WTC11 (cell line): ENCODE results near the gene EP400. TPM values are rescaled to one million over a fixed set of nuclear protein-coding genes. Genes with fewer than 3 reads are reported as not detected.

Experiments
- ATAC-seq: fragments of 200-7000 bp; cut with Tn5 transposase; 2 replicates; pipeline ENCODE4 v1.10.0; 2021; ENCODE audit warnings: mild to moderate bottlenecking, moderate library complexity
- CTCF ChIA-PET: fragments of 300-600 bp; sonication (Branson Sonifier 250); formaldehyde crosslinking; loops from one replicate; lab custom pipeline; 2021; ENCODE audit warnings: antibody characterized with exemption; lab: Charles Lee
- POLR2A ChIA-PET: fragments of 350-600 bp; sonication (Branson Sonifier 250); formaldehyde crosslinking; loops from one replicate; lab custom pipeline; 2021; ENCODE audit warnings: antibody characterized with exemption; lab: Charles Lee
- DNase-seq: peaks from one replicate; pipeline ENCODE4 v3.0.0; 2021; ENCODE audit warnings: low spot score
- H3K27ac Mint-ChIP-seq: 2 replicates; pipeline ENCODE4 v1.8.0; 2021; ENCODE audit warnings: mixed read lengths
- H3K27me3 Mint-ChIP-seq: 2 replicates; pipeline ENCODE4 v1.8.0; 2021; ENCODE audit warnings: low read depth, mild to moderate bottlenecking, moderate library complexity, mixed read lengths
- H3K36me3 Mint-ChIP-seq: 2 replicates; pipeline ENCODE4 v1.8.0; 2021; ENCODE audit warnings: mixed read lengths
- H3K4me1 Mint-ChIP-seq: 2 replicates; pipeline ENCODE4 v1.8.0; 2022; ENCODE audit warnings: mixed read lengths
- H3K4me3 Mint-ChIP-seq: 2 replicates; pipeline ENCODE4 v1.8.0; 2021; ENCODE audit warnings: mild to moderate bottlenecking, moderate library complexity, mixed read lengths
- H3K9me3 Mint-ChIP-seq: 2 replicates; pipeline ENCODE4 v1.8.0; 2021; ENCODE audit warnings: mixed read lengths
- CREM ChIP-seq: sonication (generic); formaldehyde crosslinking; IDR thresholded peaks from 2 replicates; pipeline ENCODE4 v1.8.1; 2022; ENCODE audit warnings: mild to moderate bottlenecking, missing genetic modification reagents, moderate library complexity
- FOXK1 ChIP-seq: sonication (generic); formaldehyde crosslinking; IDR thresholded peaks from 2 replicates; pipeline ENCODE4 v1.8.0; 2022; ENCODE audit warnings: mild to moderate bottlenecking, moderate library complexity, missing genetic modification reagents
- JAZF1 ChIP-seq: fragments of 250-450 bp; sonication (Bioruptor Pico); IDR thresholded peaks from 2 replicates; pipeline ENCODE4 v1.9.0; 2021; ENCODE audit warnings: moderate library complexity, mild to moderate bottlenecking, inconsistent platforms
- SMAD4 ChIP-seq: sonication (generic); formaldehyde crosslinking; IDR thresholded peaks from 2 replicates; pipeline ENCODE4 v1.8.0; 2022; ENCODE audit warnings: mild to moderate bottlenecking, missing genetic modification reagents
- TCF7 ChIP-seq: sonication (generic); formaldehyde crosslinking; IDR thresholded peaks from 2 replicates; pipeline ENCODE4 v1.8.0; 2022; ENCODE audit warnings: mild to moderate bottlenecking, low read depth, missing genetic modification reagents, moderate library complexity
- ZNF138 ChIP-seq: sonication (generic); formaldehyde crosslinking; conservative IDR thresholded peaks from 2 replicates; pipeline ENCODE4 v1.8.1; 2022; ENCODE audit warnings: mild to moderate bottlenecking, moderate library complexity, missing genetic modification reagents
- ZNF219 ChIP-seq: sonication (generic); formaldehyde crosslinking; IDR thresholded peaks from 2 replicates; pipeline ENCODE4 v1.8.0; 2023; ENCODE audit warnings: missing genetic modification reagents, mild to moderate bottlenecking, borderline replicate concordance
- ZNF317 ChIP-seq: sonication (generic); formaldehyde crosslinking; IDR thresholded peaks from 2 replicates; pipeline ENCODE4 v1.8.1; 2023; ENCODE audit warnings: low read depth, mild to moderate bottlenecking, moderate library complexity, missing genetic modification reagents, borderline replicate concordance
- ZNF396 ChIP-seq: fragments of 250-450 bp; sonication (Bioruptor Pico); IDR thresholded peaks from 2 replicates; pipeline ENCODE4 v1.8.0; 2021; ENCODE audit warnings: mild to moderate bottlenecking, moderate library complexity, borderline replicate concordance
- total RNA-seq: library from RNA; stranded (reverse); gene quantifications from 3 replicates; pipeline ENCODE4 v1.2.3, GENCODE V29; 2021
- TF ChIP-seq, protein P1 (sequence below): sonication (generic); formaldehyde crosslinking; IDR thresholded peaks from 2 replicates; pipeline ENCODE4 v1.8.0; 2023; ENCODE audit warnings: mild to moderate bottlenecking, missing genetic modification reagents
- TF ChIP-seq, protein P2 (sequence below): fragments of 250-450 bp; sonication (Bioruptor Pico); IDR thresholded peaks from 2 replicates; pipeline ENCODE4 v1.9.0; 2021; ENCODE audit warnings: mild to moderate bottlenecking
- TF ChIP-seq, protein P3 (sequence below): sonication (generic); formaldehyde crosslinking; IDR thresholded peaks from 2 replicates; pipeline ENCODE4 v1.8.1; 2023; ENCODE audit warnings: mild to moderate bottlenecking, moderate library complexity, missing genetic modification reagents
- TF ChIP-seq, protein P4 (sequence below): fragments of 250-450 bp; sonication (Bioruptor Pico); IDR thresholded peaks from 2 replicates; pipeline ENCODE4 v1.9.0; 2021; ENCODE audit warnings: mild to moderate bottlenecking, borderline replicate concordance
- TF ChIP-seq, protein P5 (sequence below): sonication (generic); formaldehyde crosslinking; IDR thresholded peaks from 2 replicates; pipeline ENCODE4 v1.8.1; 2022; ENCODE audit warnings: mild to moderate bottlenecking, moderate library complexity, missing genetic modification reagents
- TF ChIP-seq, protein P6 (sequence below): fragments of 250-450 bp; sonication (Bioruptor Pico); IDR thresholded peaks from 2 replicates; pipeline ENCODE4 v1.9.0; 2021; ENCODE audit warnings: moderate library complexity, mild to moderate bottlenecking, inconsistent platforms, borderline replicate concordance
- TF ChIP-seq, protein P7 (sequence below): sonication (generic); formaldehyde crosslinking; IDR thresholded peaks from 2 replicates; pipeline ENCODE4 v1.8.1; 2023; ENCODE audit warnings: mild to moderate bottlenecking, missing genetic modification reagents, moderate library complexity
- TF ChIP-seq, protein P8 (sequence below): sonication (generic); formaldehyde crosslinking; IDR thresholded peaks from 2 replicates; pipeline ENCODE4 v1.8.1; 2022; ENCODE audit warnings: missing genetic modification reagents, borderline replicate concordance
- TF ChIP-seq, protein P9 (sequence below): sonication (generic); formaldehyde crosslinking; IDR thresholded peaks from 2 replicates; pipeline ENCODE4 v1.8.0; 2022; ENCODE audit warnings: mild to moderate bottlenecking, missing genetic modification reagents

EP400 gene
- total RNA-seq, 1 experiment from 2014 or later, result 75.8 TPM

DNA sequence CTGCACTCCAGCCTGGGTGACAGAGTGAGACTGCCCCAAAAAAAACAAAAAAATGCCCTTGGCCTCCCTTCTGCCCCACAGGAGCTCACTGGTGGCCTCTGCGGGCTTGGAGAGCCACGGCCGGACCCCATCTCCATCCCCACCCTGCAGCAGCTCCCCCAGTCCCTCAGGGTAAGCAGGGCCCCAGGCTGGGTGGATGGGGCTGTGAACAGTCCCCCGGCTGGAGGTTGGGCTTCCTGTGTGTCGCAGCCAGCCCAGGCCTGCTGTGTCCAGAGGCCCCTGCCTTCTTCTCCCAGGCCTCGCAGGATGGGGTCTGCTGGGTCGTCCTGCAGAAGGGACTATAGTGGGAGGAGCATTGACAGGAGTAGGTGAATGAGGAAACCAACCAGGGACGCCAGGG is 36.1 kb upstream of the EP400 start:
- no peak overlapping the region for H3K27ac Mint-ChIP-seq
- no peaks in the 10 kb centered on the region for H3K4me1 Mint-ChIP-seq
- H3K9me3 Mint-ChIP-seq, result no peaks in the 10 kb centered on the region
- no peak for ATAC-seq
- CTCF ChIA-PET, result no interaction called here
- POLR2A ChIA-PET, result interaction anchor here (0.6 kb wide), 1 partner anchor 14 kb away, joined by 4 read pairs; no protein-coding TSS in a partner anchor
- TF ChIP-seq ZNF138, result no peak
- TF ChIP-seq SMAD4 (CRISPR knock-in tag), result no peak
- no peak for TF ChIP-seq JAZF1 (CRISPR knock-in tag)
- no peak for TF ChIP-seq ZNF219 (CRISPR knock-in tag)
- TF ChIP-seq, protein P1, sequence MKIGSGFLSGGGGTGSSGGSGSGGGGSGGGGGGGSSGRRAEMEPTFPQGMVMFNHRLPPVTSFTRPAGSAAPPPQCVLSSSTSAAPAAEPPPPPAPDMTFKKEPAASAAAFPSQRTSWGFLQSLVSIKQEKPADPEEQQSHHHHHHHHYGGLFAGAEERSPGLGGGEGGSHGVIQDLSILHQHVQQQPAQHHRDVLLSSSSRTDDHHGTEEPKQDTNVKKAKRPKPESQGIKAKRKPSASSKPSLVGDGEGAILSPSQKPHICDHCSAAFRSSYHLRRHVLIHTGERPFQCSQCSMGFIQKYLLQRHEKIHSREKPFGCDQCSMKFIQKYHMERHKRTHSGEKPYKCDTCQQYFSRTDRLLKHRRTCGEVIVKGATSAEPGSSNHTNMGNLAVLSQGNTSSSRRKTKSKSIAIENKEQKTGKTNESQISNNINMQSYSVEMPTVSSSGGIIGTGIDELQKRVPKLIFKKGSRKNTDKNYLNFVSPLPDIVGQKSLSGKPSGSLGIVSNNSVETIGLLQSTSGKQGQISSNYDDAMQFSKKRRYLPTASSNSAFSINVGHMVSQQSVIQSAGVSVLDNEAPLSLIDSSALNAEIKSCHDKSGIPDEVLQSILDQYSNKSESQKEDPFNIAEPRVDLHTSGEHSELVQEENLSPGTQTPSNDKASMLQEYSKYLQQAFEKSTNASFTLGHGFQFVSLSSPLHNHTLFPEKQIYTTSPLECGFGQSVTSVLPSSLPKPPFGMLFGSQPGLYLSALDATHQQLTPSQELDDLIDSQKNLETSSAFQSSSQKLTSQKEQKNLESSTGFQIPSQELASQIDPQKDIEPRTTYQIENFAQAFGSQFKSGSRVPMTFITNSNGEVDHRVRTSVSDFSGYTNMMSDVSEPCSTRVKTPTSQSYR (CRISPR knock-in tag), result no peak
- TF ChIP-seq, protein P2, sequence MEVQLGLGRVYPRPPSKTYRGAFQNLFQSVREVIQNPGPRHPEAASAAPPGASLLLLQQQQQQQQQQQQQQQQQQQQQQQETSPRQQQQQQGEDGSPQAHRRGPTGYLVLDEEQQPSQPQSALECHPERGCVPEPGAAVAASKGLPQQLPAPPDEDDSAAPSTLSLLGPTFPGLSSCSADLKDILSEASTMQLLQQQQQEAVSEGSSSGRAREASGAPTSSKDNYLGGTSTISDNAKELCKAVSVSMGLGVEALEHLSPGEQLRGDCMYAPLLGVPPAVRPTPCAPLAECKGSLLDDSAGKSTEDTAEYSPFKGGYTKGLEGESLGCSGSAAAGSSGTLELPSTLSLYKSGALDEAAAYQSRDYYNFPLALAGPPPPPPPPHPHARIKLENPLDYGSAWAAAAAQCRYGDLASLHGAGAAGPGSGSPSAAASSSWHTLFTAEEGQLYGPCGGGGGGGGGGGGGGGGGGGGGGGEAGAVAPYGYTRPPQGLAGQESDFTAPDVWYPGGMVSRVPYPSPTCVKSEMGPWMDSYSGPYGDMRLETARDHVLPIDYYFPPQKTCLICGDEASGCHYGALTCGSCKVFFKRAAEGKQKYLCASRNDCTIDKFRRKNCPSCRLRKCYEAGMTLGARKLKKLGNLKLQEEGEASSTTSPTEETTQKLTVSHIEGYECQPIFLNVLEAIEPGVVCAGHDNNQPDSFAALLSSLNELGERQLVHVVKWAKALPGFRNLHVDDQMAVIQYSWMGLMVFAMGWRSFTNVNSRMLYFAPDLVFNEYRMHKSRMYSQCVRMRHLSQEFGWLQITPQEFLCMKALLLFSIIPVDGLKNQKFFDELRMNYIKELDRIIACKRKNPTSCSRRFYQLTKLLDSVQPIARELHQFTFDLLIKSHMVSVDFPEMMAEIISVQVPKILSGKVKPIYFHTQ (CRISPR knock-in tag), result no peak
- TF ChIP-seq, protein P3, sequence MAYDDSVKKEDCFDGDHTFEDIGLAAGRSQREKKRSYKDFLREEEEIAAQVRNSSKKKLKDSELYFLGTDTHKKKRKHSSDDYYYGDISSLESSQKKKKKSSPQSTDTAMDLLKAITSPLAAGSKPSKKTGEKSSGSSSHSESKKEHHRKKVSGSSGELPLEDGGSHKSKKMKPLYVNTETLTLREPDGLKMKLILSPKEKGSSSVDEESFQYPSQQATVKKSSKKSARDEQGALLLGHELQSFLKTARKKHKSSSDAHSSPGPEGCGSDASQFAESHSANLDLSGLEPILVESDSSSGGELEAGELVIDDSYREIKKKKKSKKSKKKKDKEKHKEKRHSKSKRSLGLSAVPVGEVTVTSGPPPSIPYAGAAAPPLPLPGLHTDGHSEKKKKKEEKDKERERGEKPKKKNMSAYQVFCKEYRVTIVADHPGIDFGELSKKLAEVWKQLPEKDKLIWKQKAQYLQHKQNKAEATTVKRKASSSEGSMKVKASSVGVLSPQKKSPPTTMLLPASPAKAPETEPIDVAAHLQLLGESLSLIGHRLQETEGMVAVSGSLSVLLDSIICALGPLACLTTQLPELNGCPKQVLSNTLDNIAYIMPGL (CRISPR knock-in tag), result no peak
- TF ChIP-seq, protein P4, sequence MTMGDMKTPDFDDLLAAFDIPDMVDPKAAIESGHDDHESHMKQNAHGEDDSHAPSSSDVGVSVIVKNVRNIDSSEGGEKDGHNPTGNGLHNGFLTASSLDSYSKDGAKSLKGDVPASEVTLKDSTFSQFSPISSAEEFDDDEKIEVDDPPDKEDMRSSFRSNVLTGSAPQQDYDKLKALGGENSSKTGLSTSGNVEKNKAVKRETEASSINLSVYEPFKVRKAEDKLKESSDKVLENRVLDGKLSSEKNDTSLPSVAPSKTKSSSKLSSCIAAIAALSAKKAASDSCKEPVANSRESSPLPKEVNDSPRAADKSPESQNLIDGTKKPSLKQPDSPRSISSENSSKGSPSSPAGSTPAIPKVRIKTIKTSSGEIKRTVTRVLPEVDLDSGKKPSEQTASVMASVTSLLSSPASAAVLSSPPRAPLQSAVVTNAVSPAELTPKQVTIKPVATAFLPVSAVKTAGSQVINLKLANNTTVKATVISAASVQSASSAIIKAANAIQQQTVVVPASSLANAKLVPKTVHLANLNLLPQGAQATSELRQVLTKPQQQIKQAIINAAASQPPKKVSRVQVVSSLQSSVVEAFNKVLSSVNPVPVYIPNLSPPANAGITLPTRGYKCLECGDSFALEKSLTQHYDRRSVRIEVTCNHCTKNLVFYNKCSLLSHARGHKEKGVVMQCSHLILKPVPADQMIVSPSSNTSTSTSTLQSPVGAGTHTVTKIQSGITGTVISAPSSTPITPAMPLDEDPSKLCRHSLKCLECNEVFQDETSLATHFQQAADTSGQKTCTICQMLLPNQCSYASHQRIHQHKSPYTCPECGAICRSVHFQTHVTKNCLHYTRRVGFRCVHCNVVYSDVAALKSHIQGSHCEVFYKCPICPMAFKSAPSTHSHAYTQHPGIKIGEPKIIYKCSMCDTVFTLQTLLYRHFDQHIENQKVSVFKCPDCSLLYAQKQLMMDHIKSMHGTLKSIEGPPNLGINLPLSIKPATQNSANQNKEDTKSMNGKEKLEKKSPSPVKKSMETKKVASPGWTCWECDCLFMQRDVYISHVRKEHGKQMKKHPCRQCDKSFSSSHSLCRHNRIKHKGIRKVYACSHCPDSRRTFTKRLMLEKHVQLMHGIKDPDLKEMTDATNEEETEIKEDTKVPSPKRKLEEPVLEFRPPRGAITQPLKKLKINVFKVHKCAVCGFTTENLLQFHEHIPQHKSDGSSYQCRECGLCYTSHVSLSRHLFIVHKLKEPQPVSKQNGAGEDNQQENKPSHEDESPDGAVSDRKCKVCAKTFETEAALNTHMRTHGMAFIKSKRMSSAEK (CRISPR knock-in tag), result no peak
- no peak for TF ChIP-seq TCF7 (CRISPR knock-in tag)
- TF ChIP-seq ZNF317 (CRISPR knock-in tag), result no peak
- TF ChIP-seq, protein P5, sequence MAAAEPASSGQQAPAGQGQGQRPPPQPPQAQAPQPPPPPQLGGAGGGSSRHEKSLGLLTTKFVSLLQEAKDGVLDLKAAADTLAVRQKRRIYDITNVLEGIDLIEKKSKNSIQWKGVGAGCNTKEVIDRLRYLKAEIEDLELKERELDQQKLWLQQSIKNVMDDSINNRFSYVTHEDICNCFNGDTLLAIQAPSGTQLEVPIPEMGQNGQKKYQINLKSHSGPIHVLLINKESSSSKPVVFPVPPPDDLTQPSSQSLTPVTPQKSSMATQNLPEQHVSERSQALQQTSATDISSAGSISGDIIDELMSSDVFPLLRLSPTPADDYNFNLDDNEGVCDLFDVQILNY (CRISPR knock-in tag), result no peak
- no peak for TF ChIP-seq CREM
- TF ChIP-seq, protein P6, sequence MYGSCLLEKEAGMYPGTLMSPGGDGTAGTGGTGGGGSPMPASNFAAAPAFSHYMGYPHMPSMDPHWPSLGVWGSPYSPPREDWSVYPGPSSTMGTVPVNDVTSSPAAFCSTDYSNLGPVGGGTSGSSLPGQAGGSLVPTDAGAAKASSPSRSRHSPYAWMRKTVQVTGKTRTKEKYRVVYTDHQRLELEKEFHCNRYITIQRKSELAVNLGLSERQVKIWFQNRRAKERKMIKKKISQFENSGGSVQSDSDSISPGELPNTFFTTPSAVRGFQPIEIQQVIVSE (CRISPR knock-in tag), result no peak
- no peak for TF ChIP-seq FOXK1 (CRISPR knock-in tag)
- TF ChIP-seq, protein P7, sequence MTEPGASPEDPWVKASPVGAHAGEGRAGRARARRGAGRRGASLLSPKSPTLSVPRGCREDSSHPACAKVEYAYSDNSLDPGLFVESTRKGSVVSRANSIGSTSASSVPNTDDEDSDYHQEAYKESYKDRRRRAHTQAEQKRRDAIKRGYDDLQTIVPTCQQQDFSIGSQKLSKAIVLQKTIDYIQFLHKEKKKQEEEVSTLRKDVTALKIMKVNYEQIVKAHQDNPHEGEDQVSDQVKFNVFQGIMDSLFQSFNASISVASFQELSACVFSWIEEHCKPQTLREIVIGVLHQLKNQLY (CRISPR knock-in tag), result no peak
- TF ChIP-seq ZNF396 (CRISPR knock-in tag), result no peak
- TF ChIP-seq, protein P8, sequence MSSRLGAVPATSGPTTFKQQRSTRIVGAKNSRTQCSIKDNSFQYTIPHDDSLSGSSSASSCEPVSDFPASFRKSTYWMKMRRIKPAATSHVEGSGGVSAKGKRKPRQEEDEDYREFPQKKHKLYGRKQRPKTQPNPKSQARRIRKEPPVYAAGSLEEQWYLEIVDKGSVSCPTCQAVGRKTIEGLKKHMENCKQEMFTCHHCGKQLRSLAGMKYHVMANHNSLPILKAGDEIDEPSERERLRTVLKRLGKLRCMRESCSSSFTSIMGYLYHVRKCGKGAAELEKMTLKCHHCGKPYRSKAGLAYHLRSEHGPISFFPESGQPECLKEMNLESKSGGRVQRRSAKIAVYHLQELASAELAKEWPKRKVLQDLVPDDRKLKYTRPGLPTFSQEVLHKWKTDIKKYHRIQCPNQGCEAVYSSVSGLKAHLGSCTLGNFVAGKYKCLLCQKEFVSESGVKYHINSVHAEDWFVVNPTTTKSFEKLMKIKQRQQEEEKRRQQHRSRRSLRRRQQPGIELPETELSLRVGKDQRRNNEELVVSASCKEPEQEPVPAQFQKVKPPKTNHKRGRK (CRISPR knock-in tag), result no peak
- TF ChIP-seq, protein P9, sequence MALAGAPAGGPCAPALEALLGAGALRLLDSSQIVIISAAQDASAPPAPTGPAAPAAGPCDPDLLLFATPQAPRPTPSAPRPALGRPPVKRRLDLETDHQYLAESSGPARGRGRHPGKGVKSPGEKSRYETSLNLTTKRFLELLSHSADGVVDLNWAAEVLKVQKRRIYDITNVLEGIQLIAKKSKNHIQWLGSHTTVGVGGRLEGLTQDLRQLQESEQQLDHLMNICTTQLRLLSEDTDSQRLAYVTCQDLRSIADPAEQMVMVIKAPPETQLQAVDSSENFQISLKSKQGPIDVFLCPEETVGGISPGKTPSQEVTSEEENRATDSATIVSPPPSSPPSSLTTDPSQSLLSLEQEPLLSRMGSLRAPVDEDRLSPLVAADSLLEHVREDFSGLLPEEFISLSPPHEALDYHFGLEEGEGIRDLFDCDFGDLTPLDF (CRISPR knock-in tag), result no peak
- TF ChIP-seq, all 79 proteins: peak for 0
- Mint-ChIP-seq H3K36me3 (peaks cover 14% of the 10 kb centered on the region), H3K27me3 (no peaks in the 10 kb centered on the region), H3K4me3 (no peak overlapping the region)
- DNase-seq, result no peak
